OCI-LY1 (cell line): Measurements from ENCODE around the gene NOXO1.

Experiments
- H2AFZ ChIP-seq: fragments of 200-600 bp; sonication (generic), shearing (Covaris generic); 2 replicates; pipeline ENCODE4 v1.6.0; 2014; ENCODE audit warnings: antibody characterized with exemption, mild to moderate bottlenecking, low read length
- H3F3A ChIP-seq: fragments of 200-600 bp; sonication (generic), shearing (Covaris generic); 2 replicates; pipeline ENCODE4 v1.6.0; 2014; ENCODE audit warnings: mild to moderate bottlenecking, antibody characterized with exemption, low read length, moderate library complexity; ENCODE audit not compliant: insufficient read depth
- H3K27ac ChIP-seq: fragments of 200-600 bp; sonication (generic); 2 replicates; pipeline ENCODE4 v1.5.1; 2014; ENCODE audit warnings: low read length, mixed run types, mild to moderate bottlenecking, low read depth; ENCODE audit not compliant: poor library complexity, severe bottlenecking
- H3K27me3 ChIP-seq: fragments of 200-600 bp; sonication (generic); 2 replicates; pipeline ENCODE4 v1.6.0; 2014; ENCODE audit warnings: antibody characterized with exemption, mild to moderate bottlenecking, low read length, moderate library complexity; ENCODE audit not compliant: insufficient read depth
- H3K36me3 ChIP-seq: fragments of 200-600 bp; sonication (generic); 2 replicates; pipeline ENCODE4 v1.6.1; 2014; ENCODE audit warnings: mild to moderate bottlenecking, antibody characterized with exemption, low read length, moderate library complexity, mixed read lengths; ENCODE audit not compliant: insufficient read depth
- H3K4me1 ChIP-seq: fragments of 200-600 bp; sonication (generic); 2 replicates; pipeline ENCODE4 v1.5.1; 2014; ENCODE audit warnings: mild to moderate bottlenecking, low read length, moderate library complexity; ENCODE audit not compliant: insufficient read depth, severe bottlenecking
- H3K4me2 ChIP-seq: fragments of 200-600 bp; sonication (generic), shearing (Covaris generic); 2 replicates; pipeline ENCODE4 v1.6.1; 2014; ENCODE audit warnings: low read length
- H3K4me3 ChIP-seq: fragments of 200-600 bp; sonication (generic); 2 replicates; pipeline ENCODE4 v1.5.1; 2014; ENCODE audit warnings: low read length, low read depth, mild to moderate bottlenecking, mixed read lengths; ENCODE audit not compliant: poor library complexity, severe bottlenecking
- H3K79me2 ChIP-seq: fragments of 200-600 bp; shearing (Covaris generic); 2 replicates; pipeline ENCODE4 v1.6.1; 2016; ENCODE audit warnings: mixed run types, low read length, mixed read lengths; ENCODE audit not compliant: insufficient read depth
- H3K9ac ChIP-seq: fragments of 200-600 bp; sonication (generic), shearing (Covaris generic); 2 replicates; pipeline ENCODE4 v1.6.1; 2014; ENCODE audit warnings: mild to moderate bottlenecking, low read length, mixed read lengths
- H3K9me2 ChIP-seq: fragments of 200-600 bp; sonication (generic), shearing (Covaris generic); 2 replicates; pipeline ENCODE4 v1.6.1; 2014; ENCODE audit warnings: low read depth, mild to moderate bottlenecking, low read length, mixed read lengths
- H3K9me3 ChIP-seq: fragments of 200-600 bp; shearing (Covaris generic); 2 replicates; pipeline ENCODE4 v1.6.1; 2014; ENCODE audit warnings: low read length, mixed read lengths
- H4K20me1 ChIP-seq: fragments of 200-600 bp; sonication (generic), shearing (Covaris generic); 2 replicates; pipeline ENCODE4 v1.6.0; 2016; ENCODE audit warnings: mild to moderate bottlenecking, low read length; ENCODE audit not compliant: insufficient read depth
- EZH2 ChIP-seq: fragments of 200-600 bp; sonication (generic), shearing (Covaris generic); IDR thresholded peaks from 2 replicates; pipeline ENCODE4 v1.8.0; 2017; ENCODE audit warnings: borderline replicate concordance, mixed run types, mild to moderate bottlenecking, antibody characterized with exemption, low read length, moderate library complexity, mixed read lengths
- TF ChIP-seq, protein P1 (sequence below): fragments of 200-600 bp; sonication (generic), shearing (Covaris generic); IDR thresholded peaks from 2 replicates; pipeline ENCODE4 v1.5.1; 2017; ENCODE audit warnings: mild to moderate bottlenecking, antibody characterized with exemption, low read length, moderate library complexity, mixed read lengths

The NOXO1 gene

DNA sequence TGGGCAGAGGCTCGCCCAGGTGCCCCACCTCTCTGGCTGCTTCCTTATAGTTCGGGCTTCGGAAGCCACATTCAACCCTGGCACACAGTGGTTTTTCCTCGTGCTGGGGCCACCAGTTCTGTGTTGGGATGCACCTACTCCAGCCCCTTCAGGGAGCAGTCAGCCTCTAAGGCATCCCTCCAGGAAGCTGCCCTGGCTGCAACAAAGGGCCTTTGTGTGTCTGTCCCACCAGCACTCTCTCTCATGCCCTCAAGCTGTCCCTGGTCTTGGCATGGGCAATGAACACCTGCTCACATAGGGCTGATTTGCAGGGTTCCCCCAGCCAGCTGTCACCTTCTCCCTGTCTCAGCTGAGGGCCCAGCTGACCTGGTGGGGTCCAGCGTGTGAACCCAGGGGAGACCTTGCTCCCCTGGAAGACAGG lies 754 bp upstream of the NOXO1 start:
- TF ChIP-seq, protein P1, sequence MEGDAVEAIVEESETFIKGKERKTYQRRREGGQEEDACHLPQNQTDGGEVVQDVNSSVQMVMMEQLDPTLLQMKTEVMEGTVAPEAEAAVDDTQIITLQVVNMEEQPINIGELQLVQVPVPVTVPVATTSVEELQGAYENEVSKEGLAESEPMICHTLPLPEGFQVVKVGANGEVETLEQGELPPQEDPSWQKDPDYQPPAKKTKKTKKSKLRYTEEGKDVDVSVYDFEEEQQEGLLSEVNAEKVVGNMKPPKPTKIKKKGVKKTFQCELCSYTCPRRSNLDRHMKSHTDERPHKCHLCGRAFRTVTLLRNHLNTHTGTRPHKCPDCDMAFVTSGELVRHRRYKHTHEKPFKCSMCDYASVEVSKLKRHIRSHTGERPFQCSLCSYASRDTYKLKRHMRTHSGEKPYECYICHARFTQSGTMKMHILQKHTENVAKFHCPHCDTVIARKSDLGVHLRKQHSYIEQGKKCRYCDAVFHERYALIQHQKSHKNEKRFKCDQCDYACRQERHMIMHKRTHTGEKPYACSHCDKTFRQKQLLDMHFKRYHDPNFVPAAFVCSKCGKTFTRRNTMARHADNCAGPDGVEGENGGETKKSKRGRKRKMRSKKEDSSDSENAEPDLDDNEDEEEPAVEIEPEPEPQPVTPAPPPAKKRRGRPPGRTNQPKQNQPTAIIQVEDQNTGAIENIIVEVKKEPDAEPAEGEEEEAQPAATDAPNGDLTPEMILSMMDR, result no peak
- TF ChIP-seq EZH2, result no peak
- Histone ChIP-seq H3K36me3 (peaks cover 32% of the 10 kb centered on the region), H3K4me1 (peaks cover 22% of the 10 kb centered on the region), H2AFZ (no peak overlapping the region), H3K4me2 (no peak overlapping the region), H3K4me3 (no peak overlapping the region), H3F3A (no peaks in the 10 kb centered on the region), H3K79me2 (no peaks in the 10 kb centered on the region), H3K9me3 (no peaks in the 10 kb centered on the region), H3K9me2 (no peaks in the 10 kb centered on the region), H4K20me1 (no peaks in the 10 kb centered on the region), H3K27me3 (no peaks in the 10 kb centered on the region; the same call in 1 of the 2 replicates), H3K9ac (no peak overlapping the region), H3K27ac (no peak overlapping the region)

DNA sequence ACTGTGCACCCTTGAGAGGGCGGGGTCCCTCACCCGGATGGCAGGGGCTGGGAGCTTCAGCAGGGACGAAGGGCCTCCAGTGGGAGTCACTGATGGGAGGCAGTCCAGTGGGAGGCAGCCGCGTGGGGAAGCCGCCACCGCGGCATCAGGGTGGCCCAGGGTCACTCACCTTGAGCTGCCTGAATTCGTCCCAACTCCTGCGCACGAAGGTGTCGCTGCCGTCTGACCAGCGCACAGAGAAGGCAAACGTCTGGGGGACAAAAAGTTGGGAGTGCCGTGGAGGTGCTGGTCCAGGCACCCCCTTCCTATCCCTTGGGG lies 540 bp downstream of the NOXO1 start:
- H3K9me3 ChIP-seq, result no peaks in the 10 kb centered on the region
- no peak overlapping the region for H3K9ac ChIP-seq
- H2AFZ ChIP-seq, result no peak overlapping the region
- H3K36me3 ChIP-seq, result peaks cover 35% of the 10 kb centered on the region
- TF ChIP-seq, protein P1, result no peak
- no peak for TF ChIP-seq EZH2
- no peaks in the 10 kb centered on the region; the same call in 1 of the 2 replicates for H3K27me3 ChIP-seq
- no peak overlapping the region for H3K4me3 ChIP-seq
- no peaks in the 10 kb centered on the region for H4K20me1 ChIP-seq
- H3K27ac ChIP-seq, result no peak overlapping the region
- H3F3A ChIP-seq, result no peaks in the 10 kb centered on the region
- H3K79me2 ChIP-seq, result no peaks in the 10 kb centered on the region
- no peak overlapping the region for H3K4me2 ChIP-seq
- no peaks in the 10 kb centered on the region for H3K9me2 ChIP-seq
- H3K4me1 ChIP-seq, result peaks cover 22% of the 10 kb centered on the region

DNA sequence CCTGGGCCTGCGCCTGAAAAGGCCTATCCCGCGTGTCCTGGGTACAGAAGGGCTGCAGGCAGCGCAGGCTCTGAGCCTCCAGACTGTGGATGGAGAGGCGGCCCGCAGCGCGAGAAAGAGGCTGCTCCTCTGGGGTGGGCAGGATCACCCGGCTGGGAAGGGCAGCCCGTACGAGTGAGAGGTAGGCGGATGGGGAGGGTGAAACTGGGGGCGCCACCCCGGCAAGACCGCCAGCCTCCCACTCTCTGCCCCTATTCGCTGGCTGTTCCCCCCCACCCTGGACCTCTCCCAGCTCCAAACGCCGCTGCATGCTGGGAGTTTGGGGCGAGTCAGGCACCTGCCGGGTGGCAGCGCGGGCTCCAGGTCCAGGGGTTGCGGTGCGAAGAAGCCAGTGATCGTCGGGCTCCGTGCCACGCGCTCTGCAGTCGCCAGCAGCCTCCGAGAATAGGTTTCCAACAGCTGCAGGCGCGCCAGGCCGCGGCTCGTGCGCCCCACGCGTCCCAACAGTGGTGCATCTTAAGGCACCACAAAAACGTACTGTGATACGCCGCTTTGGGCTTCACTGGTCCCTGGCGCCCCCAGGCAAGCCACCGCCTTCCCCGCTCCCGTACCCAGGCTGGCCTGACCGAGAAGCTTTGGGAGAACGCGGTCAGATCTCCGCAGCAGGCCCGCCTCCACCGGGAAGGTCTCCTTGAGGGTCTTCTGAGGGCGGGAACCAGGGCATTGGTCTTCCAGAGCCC lies 1.1 kb downstream of the NOXO1 start:
- peaks cover 19% of the 10 kb centered on the region for H3K4me1 ChIP-seq
- H3K4me3 ChIP-seq, result no peak overlapping the region
- no peak overlapping the region for H3K9ac ChIP-seq
- H3K9me3 ChIP-seq, result no peaks in the 10 kb centered on the region
- no peak overlapping the region for H3K27ac ChIP-seq
- H3K79me2 ChIP-seq, result no peaks in the 10 kb centered on the region
- no peaks in the 10 kb centered on the region; the same call in 1 of the 2 replicates for H3K27me3 ChIP-seq
- H3K9me2 ChIP-seq, result no peaks in the 10 kb centered on the region
- no peaks in the 10 kb centered on the region for H3F3A ChIP-seq
- no peak for TF ChIP-seq EZH2
- TF ChIP-seq, protein P1, result no peak
- no peaks in the 10 kb centered on the region for H4K20me1 ChIP-seq
- peaks cover 37% of the 10 kb centered on the region for H3K36me3 ChIP-seq
- H3K4me2 ChIP-seq, result no peak overlapping the region
- no peak overlapping the region for H2AFZ ChIP-seq
